HAP-1 (cell line): ENCODE data around the gene TYW1.
"Not testable (repeated sequence)": the region's sequence is repeated elsewhere in the genome, so short reads cannot be mapped to it uniquely, and the experiment has no call there.

ENCODE experiments used
- DNase-seq, 2 experiments: peaks; one replicate each; pipeline ENCODE4 v3.0.0-alpha.2; 2016 to 2020; ENCODE audit warnings: low spot score in 2 of 2
- H3K27me3 ChIP-seq: fragments of 250-450 bp; sonication (Bioruptor Pico); 2 replicates; pipeline ENCODE4 v1.5.1; 2020; ENCODE audit warnings: low read depth, mild to moderate bottlenecking, moderate library complexity
- H3K36me3 ChIP-seq: fragments of 250-450 bp; sonication (Bioruptor Pico); replicated peaks from 2 replicates; pipeline ENCODE4 v1.5.1; 2020; ENCODE audit warnings: mild to moderate bottlenecking
- H3K4me1 ChIP-seq: fragments of 250-450 bp; sonication (Bioruptor Pico); 2 replicates; pipeline ENCODE4 v1.5.1; 2020; ENCODE audit warnings: mild to moderate bottlenecking
- H3K4me3 ChIP-seq: fragments of 250-450 bp; sonication (Bioruptor Pico); 2 replicates; pipeline ENCODE4 v1.5.1; 2020; ENCODE audit warnings: mild to moderate bottlenecking, moderate library complexity
- H3K9me3 ChIP-seq: fragments of 250-450 bp; sonication (Bioruptor Pico); 2 replicates; pipeline ENCODE4 v1.5.1; 2020; ENCODE audit warnings: mild to moderate bottlenecking, moderate library complexity
- in situ Hi-C: fragments of 300-500 bp; cut with MboI; formaldehyde crosslinking; loops from 3 replicates; pipeline ENCODE4 v1.14.3; 2020; ENCODE audit warnings: low sequenced_read_pairs, inconsistent platforms, mixed read lengths

The TYW1 gene

DNA sequence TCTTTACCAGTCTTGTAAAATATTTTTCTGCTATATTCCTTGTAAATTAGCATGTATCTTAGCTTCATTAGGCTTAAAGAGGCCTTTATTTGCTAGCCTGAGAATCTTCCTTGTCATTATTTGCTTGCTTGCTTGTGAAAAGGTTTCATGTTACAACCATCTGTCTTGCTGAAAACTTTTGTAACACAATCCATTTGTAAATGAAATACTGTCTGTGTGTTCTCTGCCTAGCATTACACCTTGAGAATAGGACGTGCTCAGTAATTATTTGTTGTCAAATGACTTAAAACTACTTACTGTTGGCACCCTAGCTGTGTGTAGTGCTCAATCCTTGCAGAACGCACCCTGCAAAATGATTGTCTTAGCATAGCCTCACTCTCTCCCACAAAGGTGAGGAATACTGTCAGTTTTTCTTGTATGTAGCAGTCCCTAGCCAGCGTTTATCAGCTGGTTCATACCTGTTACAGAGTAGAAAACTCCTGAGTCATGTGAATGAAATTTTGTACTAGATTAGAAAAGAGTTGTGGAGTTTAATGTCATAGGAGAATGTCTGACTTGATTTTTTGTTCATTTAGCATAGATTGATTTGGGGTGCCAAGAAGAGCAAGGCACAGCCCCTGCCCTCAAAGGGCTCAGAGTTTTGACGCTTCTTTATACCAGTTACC is 193.3 kb downstream of the TYW1 start:
- H3K27me3 ChIP-seq, H3K4me3 ChIP-seq, H3K9me3 ChIP-seq, H3K4me1 ChIP-seq, DNase-seq, H3K36me3 ChIP-seq, in situ Hi-C loops: not testable (repeated sequence)

DNA sequence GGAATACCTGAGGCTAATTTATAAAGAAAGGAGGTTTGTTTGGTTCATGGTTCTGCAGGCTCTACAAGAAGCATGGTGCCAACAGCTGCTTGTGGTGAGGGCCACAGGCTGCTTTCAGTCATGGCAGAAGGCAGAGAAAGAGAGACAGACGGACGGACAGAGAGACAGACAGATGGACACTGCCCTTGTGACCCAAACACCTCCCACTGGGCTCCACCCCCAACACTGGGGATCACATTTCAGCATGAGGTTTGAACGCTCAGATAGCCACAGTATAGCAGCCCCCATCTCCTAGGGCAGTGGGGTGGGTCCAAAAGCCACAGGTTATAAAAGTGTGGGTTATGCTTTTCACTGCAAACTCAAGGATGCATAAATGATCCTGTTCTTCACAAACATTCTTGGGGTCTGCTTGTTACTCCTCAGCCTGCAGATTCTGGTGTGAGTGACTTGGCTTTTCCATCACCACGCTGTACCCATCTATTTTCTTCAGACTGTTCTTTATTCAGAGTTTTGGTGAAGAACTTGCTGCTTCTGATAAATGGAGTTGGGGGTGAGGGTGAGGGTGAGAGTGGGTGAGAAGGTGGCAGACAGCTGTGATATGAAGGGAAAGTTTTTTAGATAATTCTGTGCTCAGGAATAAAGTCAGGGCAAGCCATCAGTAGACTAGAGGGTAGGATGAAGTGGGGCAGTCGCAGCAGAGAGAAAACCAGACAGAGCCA is 194.5 kb downstream of the TYW1 start:
- DNase-seq, H3K36me3 ChIP-seq, H3K4me1 ChIP-seq, in situ Hi-C loops, H3K27me3 ChIP-seq, H3K4me3 ChIP-seq, H3K9me3 ChIP-seq: not testable (repeated sequence)

DNA sequence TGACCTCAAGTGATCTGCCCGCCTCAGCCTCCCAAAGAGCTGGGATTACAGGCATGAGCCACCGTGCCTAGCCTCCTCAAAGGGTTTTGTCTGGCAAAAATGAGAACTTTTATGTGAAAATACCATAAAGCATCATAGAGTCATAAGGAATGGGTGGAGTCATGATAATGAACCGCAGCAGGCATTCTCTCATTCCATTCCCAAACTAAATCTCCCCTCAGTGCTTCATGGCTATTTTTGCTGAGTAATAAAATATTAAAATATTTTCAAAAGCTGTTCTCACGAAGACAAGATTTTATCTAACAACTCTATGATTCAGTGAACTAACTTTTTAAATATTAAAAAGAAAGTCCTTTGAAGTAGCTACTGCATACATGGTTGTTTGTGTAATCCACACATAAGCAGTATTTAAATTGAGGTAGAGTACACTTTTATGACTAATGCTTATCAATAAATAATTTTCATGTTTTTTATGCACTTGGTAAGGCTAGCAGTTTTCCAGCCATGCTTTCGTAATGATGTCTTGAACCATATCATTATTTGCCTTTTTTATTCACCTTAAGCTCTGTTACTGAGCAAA is 195.6 kb downstream of the TYW1 start:
- H3K27me3 ChIP-seq, H3K9me3 ChIP-seq, H3K4me3 ChIP-seq, H3K4me1 ChIP-seq, DNase-seq, in situ Hi-C loops, H3K36me3 ChIP-seq: not testable (repeated sequence)

DNA sequence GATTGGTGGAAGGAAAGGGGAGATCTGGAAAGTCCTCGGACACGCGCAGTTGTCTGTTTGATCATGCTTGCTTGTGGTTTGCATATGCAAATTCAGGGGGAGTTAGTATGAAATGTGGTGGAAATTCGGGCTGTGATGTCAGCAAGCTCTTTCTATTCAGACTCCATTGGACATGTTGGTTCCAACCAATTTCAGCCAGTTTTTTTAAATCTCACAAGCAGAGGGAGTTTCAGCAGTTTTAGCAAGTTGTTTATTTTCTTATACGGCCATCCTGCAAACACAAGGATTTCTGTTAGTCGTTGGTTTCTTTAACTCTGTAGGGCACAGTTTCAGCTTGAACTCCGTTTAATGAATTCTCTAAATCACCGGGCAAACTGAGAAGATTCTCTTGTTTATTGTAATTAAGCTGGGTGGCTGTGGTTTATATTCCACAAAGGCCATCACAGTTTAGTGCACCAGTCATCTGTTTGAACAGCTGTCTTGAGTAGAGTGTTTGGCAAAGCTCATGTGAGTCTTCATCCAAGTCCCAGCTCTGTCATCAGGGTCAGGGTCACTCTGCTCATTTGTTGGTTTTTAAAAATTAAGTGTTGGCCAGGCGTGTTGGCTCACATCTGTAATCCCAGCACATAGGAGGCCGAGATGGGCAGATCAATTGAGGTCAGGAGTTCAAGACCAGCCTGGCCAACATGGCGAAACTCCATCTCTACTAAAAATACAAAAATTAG is 196.4 kb downstream of the TYW1 start:
- H3K4me3 ChIP-seq, H3K4me1 ChIP-seq, H3K36me3 ChIP-seq, H3K9me3 ChIP-seq, DNase-seq, in situ Hi-C loops, H3K27me3 ChIP-seq: not testable (repeated sequence)

DNA sequence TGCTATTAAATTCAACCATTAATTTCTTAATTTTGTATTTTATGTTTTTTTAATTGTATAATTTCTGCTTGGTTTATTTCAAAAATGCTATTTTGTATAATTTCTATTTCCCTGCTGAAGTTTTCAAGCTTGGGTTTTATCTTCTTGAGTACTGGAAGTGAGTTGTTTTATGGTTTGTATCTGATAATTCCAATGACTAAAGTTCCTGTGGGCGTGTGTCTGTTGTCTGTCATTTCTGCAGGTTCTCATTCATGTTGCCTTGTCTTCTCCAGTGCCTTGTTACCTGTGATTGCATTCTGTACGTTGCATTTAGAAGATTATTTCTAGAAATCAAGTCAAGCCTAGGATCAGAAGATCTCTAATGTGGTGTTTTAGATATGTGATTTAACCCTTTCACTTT is 199.5 kb downstream of the TYW1 start:
- H3K9me3 ChIP-seq, DNase-seq, in situ Hi-C loops, H3K36me3 ChIP-seq, H3K27me3 ChIP-seq, H3K4me3 ChIP-seq, H3K4me1 ChIP-seq: not testable (repeated sequence)

DNA sequence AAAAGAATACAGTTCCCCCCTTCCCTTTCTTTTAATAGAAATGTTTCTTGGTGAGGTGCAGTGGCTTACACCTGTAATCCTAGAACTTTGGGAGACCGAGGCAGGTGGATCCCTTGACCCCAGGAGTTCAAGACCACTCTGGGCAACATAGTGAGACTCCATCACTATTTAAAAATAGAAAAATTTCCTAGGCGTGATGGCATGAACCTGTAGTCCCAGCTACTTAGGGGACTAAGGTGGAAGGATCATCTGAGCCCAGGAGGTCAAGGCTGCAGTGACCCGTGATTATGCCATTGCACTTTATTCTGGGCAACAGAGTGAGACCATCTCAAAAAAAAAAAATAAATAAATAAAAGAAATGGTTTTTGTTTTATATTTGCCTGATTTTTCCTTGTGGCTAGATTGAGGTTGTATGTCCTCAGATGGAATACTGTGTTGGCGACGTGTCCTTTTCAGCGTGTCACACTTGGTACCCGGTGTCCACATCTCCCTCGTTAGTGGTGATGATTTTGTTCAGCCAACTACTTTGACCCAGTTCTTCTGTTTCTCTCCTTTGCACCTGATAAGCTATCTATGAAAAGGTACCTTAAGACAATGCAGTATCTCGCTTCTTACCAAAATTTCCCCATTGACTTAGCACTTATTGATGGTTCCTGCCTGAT is 202.4 kb downstream of the TYW1 start:
- H3K4me1 ChIP-seq, H3K27me3 ChIP-seq, in situ Hi-C loops, H3K9me3 ChIP-seq, H3K4me3 ChIP-seq, DNase-seq, H3K36me3 ChIP-seq: not testable (repeated sequence)

DNA sequence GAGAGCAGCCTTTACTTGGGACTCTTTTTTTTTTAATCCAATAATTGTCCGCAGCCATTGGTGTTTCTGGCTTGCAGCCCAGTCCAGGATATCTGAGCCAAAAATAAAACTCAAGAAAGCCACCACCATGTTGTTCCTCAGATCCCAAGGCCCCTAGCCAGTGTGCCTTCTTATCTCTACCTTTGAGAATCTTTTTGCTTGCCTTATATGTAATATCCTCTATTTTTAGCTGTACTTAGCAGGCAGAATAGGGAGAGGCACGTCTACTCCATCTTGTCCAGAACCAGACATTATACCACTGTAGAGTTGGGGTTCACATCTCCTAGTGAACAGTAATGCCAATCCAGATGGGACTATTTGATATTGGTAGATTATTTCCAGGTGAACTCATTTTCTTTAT is 209.1 kb downstream of the TYW1 start:
- in situ Hi-C loops, DNase-seq, H3K36me3 ChIP-seq, H3K27me3 ChIP-seq, H3K4me1 ChIP-seq, H3K9me3 ChIP-seq, H3K4me3 ChIP-seq: not testable (repeated sequence)

DNA sequence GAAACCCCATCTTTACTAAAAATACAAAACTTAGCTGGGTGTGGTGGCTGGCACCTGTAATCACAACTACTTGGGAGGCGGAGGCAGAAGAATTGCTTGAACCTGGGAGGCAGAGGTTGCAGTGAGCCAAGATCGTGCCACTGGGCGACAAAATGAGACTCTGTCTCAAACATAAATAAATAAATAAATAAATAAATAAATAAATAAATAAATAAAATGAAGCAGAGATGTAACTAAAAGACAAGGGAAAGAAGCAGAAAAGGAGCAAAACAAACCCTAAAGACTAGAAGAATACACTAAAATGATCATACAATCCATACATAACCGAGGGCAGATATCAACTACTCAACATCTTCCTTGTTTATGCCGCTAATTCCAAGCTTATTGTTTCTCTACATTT is 209.8 kb downstream of the TYW1 start:
- H3K4me1 ChIP-seq, result no peaks in the 10 kb centered on the region
- H3K27me3 ChIP-seq, result no peaks in the 10 kb centered on the region
- H3K36me3 ChIP-seq, result no peaks in the 10 kb centered on the region
- H3K9me3 ChIP-seq, result no peaks in the 10 kb centered on the region
- no peak overlapping the region for H3K4me3 ChIP-seq
- DNase-seq, result no peak
- in situ Hi-C loops, result no loop called here

DNA sequence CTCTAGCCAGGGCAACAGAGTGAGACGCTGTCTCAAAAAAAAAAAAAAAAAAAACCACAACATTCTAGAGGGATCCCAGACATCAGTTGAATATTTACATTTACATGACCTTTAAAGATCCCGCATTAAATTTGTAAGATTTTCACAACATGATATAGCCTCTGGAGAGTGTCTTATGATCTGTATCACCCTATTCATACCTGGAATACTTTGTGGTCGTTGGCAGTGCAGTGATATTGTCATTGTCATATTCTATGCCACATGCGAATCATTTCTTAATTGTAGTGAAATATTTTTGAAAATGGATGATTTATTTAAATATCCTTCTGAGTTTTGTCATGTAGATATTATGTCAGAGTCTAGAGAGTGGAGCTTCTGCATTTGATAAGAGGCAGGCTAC is 212.0 kb downstream of the TYW1 start:
- H3K36me3 ChIP-seq, H3K4me3 ChIP-seq, H3K9me3 ChIP-seq, in situ Hi-C loops, H3K4me1 ChIP-seq, H3K27me3 ChIP-seq, DNase-seq: not testable (repeated sequence)

DNA sequence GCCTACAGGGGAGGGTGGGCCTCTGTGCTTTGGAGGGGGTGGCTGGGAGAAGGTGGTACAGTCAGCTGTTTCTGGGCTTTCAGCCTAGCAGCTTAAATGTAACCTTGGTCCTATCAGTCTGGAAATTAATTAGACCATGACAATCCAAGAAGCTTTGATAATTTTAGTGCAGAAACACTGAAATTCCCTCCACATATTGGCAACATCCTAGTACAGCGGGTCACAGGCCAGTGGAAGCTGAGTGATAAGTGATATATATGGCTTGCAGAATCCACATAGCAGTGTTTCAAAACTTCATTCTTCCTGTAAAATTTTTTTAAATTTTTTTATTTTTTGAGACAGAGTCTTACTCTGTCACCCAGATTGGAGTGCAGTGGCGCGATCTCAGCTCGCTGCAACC is 212.6 kb downstream of the TYW1 start:
- Histone ChIP-seq H3K36me3 (no peaks in the 10 kb centered on the region), H3K27me3 (no peaks in the 10 kb centered on the region), H3K4me3 (no peak overlapping the region), H3K4me1 (no peaks in the 10 kb centered on the region), H3K9me3 (no peaks in the 10 kb centered on the region)
- in situ Hi-C loops, result no loop called here
- DNase-seq, result no peak

DNA sequence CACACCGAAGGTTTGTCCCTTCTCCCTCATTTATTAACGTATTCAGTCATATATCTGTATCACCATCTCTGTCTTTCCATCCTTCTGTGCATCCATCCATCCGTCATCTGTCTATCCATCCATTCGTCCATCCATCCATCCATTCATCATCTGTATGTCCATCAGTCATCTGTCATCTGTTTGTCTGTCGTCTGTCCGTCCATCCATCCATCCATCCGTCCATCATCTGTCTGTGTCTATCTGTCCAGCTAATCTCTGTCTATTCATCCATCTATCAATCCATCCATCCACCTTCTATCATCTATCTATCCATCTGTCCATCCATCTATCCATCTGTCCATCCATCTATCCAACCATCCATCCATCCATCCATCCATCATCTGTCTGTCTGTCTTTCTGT is 213.9 kb downstream of the TYW1 start:
- Histone ChIP-seq H3K4me3 (no peak overlapping the region), H3K9me3 (no peaks in the 10 kb centered on the region), H3K4me1 (no peaks in the 10 kb centered on the region), H3K36me3 (no peaks in the 10 kb centered on the region), H3K27me3 (no peaks in the 10 kb centered on the region)
- in situ Hi-C loops, result no loop called here
- no peak for DNase-seq

DNA sequence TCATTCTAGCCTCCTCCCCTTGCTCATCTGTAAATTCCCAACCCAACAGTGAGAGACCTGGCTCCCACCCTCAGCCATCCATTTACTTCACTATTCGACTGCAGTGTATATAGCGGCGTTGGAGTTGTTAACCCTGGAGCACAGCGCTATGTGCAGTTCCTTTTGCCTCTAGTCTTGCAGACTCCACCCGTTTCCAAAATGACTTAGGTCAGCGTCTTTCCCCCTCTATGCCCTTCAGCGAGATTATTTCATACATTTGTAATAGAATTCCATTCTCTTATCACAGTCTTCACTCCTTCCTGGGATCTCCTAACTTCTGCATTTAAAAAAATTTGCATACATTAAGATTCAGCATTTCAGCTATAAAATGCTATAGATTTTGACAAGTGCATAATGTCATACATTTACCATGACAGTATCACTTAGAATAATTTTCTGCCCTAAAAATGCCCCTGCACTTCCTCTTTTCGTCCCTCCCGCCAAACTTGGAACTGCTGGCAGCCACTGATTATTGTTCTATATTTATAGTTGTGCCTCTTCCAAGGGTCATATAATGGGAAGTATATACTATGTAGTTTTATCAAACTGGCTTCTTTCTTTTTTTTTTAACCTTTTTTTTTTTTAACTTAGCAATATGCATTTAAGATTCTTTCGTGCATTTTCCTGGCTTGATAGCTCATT is 215.2 kb downstream of the TYW1 start:
- H3K4me3 ChIP-seq, in situ Hi-C loops, DNase-seq, H3K9me3 ChIP-seq, H3K27me3 ChIP-seq, H3K4me1 ChIP-seq, H3K36me3 ChIP-seq: not testable (repeated sequence)

DNA sequence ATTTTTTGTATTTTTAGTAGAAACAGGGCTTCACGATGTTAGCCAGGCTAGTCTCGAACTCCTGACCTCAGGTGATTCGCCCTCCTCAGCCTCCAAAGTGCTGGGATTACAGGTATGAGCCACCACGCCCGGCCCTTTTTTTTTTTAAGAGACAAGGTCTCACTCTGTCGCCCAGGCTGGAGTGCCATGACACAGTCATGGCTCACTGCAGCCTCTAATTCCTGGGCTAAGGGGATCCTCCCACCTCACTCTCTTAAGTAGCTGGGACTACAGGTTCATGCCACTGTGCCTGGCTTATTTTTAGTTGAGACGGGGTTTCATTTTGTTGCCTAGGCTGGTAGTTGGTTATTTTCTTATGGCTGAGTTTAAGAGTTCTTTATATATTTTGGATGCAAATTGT is 216.4 kb downstream of the TYW1 start:
- H3K4me3 ChIP-seq, H3K4me1 ChIP-seq, H3K27me3 ChIP-seq, in situ Hi-C loops, H3K9me3 ChIP-seq, DNase-seq, H3K36me3 ChIP-seq: not testable (repeated sequence)
